Neural crest cell (in vitro differentiated cells): Measurements from ENCODE around the gene ABCB1. TPM values are rescaled to one million over a fixed set of nuclear protein-coding genes. Genes with fewer than 3 reads are reported as not detected.
A peak's percentile ranks its signal among the peaks of the same experiment; 100 is the strongest.

Source experiments
- DNase-seq: peaks from one replicate; pipeline ENCODE4 v3.0.0; 2021; ENCODE audit warnings: low read depth, mixed read lengths, low spot score
- H3K27ac Mint-ChIP-seq: one replicate; pipeline ENCODE4 v1.8.0; 2021; ENCODE audit warnings: mild to moderate bottlenecking, mixed read lengths; ENCODE audit not compliant: unreplicated experiment
- H3K27me3 Mint-ChIP-seq: 2 replicates; pipeline ENCODE4 v1.8.0; 2021; ENCODE audit warnings: low read depth, mild to moderate bottlenecking, mixed read lengths
- H3K36me3 Mint-ChIP-seq: 2 replicates; pipeline ENCODE4 v1.8.0; 2021; ENCODE audit warnings: low read depth, mild to moderate bottlenecking, mixed read lengths
- H3K4me1 Mint-ChIP-seq: 2 replicates; pipeline ENCODE4 v1.8.0; 2021; ENCODE audit warnings: mixed read lengths
- H3K4me3 Mint-ChIP-seq: one replicate; pipeline ENCODE4 v1.8.0; 2021; ENCODE audit warnings: mild to moderate bottlenecking, mixed read lengths
- H3K9me3 Mint-ChIP-seq: 2 replicates; pipeline ENCODE4 v1.8.0; 2021; ENCODE audit warnings: mixed read lengths
- CTCF ChIP-seq: fragments of 200-600 bp; sonication (generic); conservative IDR thresholded peaks from 2 replicates; pipeline ENCODE4 v1.5.0; 2021; ENCODE audit warnings: antibody characterized with exemption, mild to moderate bottlenecking
- total RNA-seq: library from RNA; stranded (reverse); gene quantifications from 2 replicates; pipeline ENCODE4 v1.2.1, GENCODE V29; 2021

Gene ABCB1
- total RNA-seq, 1 donor from 2014 or later: 5.6 TPM

- Mint-ChIP-seq H3K36me3 (peaks cover 4% of the 10 kb centered on the region), H3K9me3 (no peaks in the 10 kb centered on the region), H3K4me1 (peaks cover 57% of the 10 kb centered on the region), H3K4me3 (no peak overlapping the region), H3K27me3 (no peaks in the 10 kb centered on the region), H3K27ac (no peak overlapping the region)
- no peak for DNase-seq
- no peak for TF ChIP-seq CTCF
These were observed 140.7 kb downstream of the ABCB1 start for GRCh38 chr7:87459941-87460340.

GRCh38 chr7:87458148-87458547 lies 142.5 kb downstream of the ABCB1 start:
- H3K4me1 Mint-ChIP-seq: peaks cover 47% of the 10 kb centered on the region
- no peak for DNase-seq
- H3K36me3 Mint-ChIP-seq: no peaks in the 10 kb centered on the region
- no peaks in the 10 kb centered on the region for H3K9me3 Mint-ChIP-seq
- peak overlapping the region; percentile 9 for H3K27ac Mint-ChIP-seq
- H3K4me3 Mint-ChIP-seq: peak overlapping the region; percentile 10
- no peak for TF ChIP-seq CTCF
- no peaks in the 10 kb centered on the region for H3K27me3 Mint-ChIP-seq

- peaks cover 54% of the 10 kb centered on the region for H3K4me1 Mint-ChIP-seq
- DNase-seq: no peak
- no peaks in the 10 kb centered on the region for H3K36me3 Mint-ChIP-seq
- no peak overlapping the region for H3K4me3 Mint-ChIP-seq
- no peaks in the 10 kb centered on the region for H3K9me3 Mint-ChIP-seq
- H3K27me3 Mint-ChIP-seq: no peaks in the 10 kb centered on the region
- H3K27ac Mint-ChIP-seq: peak overlapping the region; percentile 29
- no peak for TF ChIP-seq CTCF
These were observed 144.4 kb downstream of the ABCB1 start for GRCh38 chr7:87456247-87456646.

Other genes starting within 250 kb of the ABCB1 start
- gene ABCB4, start 125.2 kb downstream of the ABCB1 start, total RNA-seq: 5.8 and 6.7 TPM in 2 replicates
- 1.1 and 1.3 TPM in 2 replicates for gene RUNDC3B, start 27.5 kb upstream of the ABCB1 start, total RNA-seq